Fibroblast of lung (primary cell): ENCODE data around the gene GRID1.

ENCODE experiments used
- EZH2 ChIP-seq: IDR thresholded peaks from 2 replicates; pipeline ENCODE4 v1.5.1; 2012; ENCODE audit warnings: low read length, control low read depth, mild to moderate bottlenecking; ENCODE audit errors: missing control alignments
- TF ChIP-seq, protein P1 (sequence below), 2 donors: IDR thresholded peaks in 1 of 2; conservative IDR thresholded peaks in 1 of 2; 1 replicate in 1 of 2; 2 replicates in 1 of 2; pipeline ENCODE4 v1.5.1; 2011 to 2012; ENCODE audit warnings: low read length in 2 of 2, control low read depth in 1 of 2, inconsistent platforms in 1 of 2, low read depth in 1 of 2, mild to moderate bottlenecking in 1 of 2

DNA sequence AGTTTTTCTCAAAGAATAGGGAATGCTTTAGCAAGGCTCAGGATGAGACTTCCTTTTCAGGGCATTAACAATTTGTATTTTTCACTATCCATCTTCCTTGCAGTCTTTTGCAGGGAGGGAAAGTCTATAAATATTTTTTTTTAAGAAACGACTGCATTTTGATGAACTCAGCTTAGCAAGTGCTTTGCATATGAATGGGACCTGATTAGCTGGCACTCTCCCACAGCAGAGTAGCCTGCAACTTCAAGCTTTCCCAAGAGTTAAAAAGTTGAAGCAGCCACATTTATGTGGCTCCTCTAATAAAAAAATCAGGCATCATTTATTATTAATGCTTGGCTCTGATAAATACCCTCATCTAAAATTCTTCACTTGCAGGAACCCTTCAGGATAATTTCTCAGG lies 134.0 kb downstream of the GRID1 start:
- TF ChIP-seq, protein P1, sequence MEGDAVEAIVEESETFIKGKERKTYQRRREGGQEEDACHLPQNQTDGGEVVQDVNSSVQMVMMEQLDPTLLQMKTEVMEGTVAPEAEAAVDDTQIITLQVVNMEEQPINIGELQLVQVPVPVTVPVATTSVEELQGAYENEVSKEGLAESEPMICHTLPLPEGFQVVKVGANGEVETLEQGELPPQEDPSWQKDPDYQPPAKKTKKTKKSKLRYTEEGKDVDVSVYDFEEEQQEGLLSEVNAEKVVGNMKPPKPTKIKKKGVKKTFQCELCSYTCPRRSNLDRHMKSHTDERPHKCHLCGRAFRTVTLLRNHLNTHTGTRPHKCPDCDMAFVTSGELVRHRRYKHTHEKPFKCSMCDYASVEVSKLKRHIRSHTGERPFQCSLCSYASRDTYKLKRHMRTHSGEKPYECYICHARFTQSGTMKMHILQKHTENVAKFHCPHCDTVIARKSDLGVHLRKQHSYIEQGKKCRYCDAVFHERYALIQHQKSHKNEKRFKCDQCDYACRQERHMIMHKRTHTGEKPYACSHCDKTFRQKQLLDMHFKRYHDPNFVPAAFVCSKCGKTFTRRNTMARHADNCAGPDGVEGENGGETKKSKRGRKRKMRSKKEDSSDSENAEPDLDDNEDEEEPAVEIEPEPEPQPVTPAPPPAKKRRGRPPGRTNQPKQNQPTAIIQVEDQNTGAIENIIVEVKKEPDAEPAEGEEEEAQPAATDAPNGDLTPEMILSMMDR (conservative IDR thresholded peaks at IDR 0.05 in 1 of 2, IDR thresholded peaks at IDR 0.05 in 1 of 2; ENCODE audit: low read depth in 1 of 2, low read length in 2 of 2): no peak
- TF ChIP-seq EZH2: no peak
